RPMI8226 (cell line): ENCODE data around the gene TMEM26.
"Not testable (repeated sequence)": the region's sequence is repeated elsewhere in the genome, so short reads cannot be mapped to it uniquely, and the experiment has no call there.

Experiments
- DNase-seq: peaks from one replicate; pipeline ENCODE4 v3.0.0-alpha.2; 2015

TMEM26 gene

GRCh38 chr10:61398366-61399129 lies 54.6 kb downstream of the TMEM26 start:
- DNase-seq = no peak

DNA sequence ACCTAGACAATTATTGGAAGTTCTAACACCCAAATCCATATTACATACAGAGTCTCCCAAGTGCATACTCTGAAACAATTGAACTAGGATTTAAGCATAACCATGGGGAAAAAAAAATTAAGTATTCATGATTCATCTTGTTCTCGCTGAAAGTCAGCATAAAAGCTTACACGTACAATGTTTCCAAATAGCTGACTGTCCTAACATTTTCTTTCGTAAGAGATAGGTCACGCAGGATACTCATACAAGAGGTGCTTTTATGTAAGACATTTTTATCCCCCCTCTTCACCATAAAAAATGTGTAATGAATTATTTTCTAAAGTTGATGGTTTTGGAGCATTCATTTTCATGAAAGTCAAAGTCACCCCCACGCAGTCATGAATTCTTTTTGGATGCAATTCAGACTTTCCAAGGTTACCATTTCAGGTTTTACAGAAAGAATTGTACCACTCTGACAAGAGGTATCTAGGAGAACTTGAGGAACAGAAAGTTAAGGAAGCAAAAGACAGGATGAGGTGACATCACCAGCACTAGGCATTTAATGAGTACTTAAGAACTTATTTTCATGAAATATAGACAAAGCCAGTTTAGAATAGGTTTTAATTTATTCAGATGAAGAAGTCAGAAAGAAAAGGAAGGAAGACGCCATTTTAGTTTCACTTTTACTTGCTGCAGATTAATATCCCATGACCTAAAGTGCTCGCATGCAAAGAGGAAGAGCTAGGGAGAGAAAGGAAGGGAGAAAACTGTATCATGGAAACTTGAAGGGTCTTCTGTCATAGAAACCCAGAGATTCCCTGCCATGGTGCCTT lies 55.8 kb downstream of the TMEM26 start:
- DNase-seq = no peak

DNA sequence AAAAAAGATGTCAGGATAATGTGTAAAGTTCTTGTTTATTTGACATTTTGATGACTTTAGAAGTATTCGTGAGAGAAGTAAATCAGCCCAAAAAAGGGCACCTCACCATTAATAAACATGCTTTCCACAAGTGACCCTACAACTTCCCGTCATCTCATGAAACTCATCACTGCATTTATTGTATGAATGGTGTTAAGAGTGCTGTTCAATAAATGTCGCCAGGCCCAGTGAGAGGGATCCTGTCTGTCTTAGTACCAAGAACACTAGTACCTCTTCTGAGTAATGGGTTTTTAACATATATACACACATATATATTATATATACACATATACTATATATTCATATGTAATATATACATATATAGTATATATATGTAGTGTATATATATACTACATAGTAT lies 61.9 kb downstream of the TMEM26 start:
- no peak for DNase-seq

GRCh38 chr10:61390851-61391250 lies 62.3 kb downstream of the TMEM26 start:
- peak; percentile 26 for DNase-seq

DNA sequence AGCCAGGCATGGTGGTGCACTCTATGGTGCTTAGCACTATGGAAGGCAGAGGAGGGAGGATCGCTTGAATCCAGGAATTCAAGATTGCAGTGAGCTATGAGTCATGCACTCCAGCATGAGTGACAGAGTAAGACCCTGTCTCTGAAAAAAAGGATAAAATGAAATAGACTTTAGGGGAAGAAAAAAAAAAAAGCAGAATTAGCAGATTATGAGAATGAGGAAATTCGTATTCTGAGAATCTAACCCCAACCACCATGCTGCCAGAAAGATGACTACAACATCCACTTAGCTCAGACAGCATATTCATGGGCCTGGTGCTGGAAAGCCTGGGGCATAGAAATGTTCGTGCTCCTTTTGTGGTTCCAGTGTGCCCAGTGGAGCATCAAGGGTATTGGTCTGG lies 63.3 kb downstream of the TMEM26 start:
- no peak for DNase-seq

DNA sequence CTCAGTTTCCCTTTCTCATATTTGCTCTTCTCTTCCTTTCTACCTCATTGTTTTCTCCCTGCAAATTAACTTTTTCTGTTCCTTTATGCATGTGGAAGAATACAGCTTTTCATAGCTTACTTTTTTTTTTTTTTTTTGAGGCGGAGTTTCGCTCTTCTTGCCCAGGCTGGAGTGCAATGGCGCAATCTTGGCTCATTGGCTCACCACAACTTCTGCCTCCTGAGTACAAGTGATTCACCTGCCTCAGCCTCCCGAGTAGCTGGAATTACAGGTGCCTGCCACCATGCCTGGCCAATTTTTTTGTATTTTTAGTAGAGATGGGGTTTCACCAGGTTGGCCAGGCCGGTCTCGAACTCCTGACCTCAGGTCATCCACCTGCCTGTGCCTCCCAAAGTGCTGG lies 64.2 kb downstream of the TMEM26 start:
- DNase-seq = not testable (repeated sequence)

DNA sequence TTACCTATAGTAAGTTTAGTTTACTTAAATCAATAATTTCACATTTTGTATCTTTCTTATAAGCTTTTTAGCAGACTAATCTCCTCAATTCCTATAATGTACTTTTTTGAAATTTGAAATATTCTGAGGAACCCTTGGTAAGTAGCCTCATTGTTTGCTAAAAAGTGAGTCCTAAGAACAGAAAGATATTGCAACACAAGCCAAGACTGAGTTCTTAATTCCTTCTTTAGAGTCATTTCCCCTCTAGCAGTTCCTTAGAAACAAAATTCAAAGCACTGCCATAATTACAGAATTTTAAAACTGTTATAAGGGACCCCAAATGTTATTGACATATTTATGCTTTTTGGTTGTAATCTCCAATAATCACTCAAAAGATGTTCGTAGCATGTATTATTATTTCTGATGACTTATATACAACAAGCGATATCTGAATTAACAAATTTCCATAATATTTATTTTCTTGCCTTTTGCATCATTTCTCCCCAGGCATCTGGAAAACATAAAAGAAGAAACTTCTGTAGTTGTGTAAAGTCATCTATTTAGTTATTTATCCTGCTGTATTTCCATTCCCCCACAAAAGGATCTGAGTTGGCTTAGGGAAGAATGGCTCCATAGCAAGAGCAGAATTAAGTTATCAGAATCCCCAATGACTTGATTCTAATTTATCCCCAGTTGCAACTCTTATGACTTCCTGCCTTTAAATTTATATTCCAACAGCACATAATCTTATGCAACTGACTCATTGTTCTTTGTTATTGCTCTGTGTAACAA lies 67.8 kb downstream of the TMEM26 start:
- DNase-seq = no peak

DNA sequence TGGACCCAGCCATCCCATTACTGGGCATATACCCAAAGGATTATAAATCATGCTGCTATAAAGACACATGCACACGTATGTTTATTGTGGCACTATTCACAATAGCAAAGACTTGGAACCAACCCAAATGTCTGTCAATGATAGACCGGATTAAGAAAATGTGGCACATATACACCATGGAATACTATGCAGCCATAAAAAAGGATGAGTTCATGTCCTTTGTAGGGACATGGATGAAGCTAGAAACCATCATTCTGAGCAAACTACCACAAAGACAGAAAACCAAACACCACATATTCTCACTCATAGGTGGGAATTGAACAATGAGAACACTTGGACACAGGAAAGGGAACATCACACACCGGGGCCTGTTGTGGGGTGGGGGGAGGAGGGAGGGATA lies 72.0 kb downstream of the TMEM26 start:
- DNase-seq = not testable (repeated sequence)

GRCh38 chr10:61378865-61379264 lies 74.3 kb downstream of the TMEM26 start:
- DNase-seq = no peak

DNA sequence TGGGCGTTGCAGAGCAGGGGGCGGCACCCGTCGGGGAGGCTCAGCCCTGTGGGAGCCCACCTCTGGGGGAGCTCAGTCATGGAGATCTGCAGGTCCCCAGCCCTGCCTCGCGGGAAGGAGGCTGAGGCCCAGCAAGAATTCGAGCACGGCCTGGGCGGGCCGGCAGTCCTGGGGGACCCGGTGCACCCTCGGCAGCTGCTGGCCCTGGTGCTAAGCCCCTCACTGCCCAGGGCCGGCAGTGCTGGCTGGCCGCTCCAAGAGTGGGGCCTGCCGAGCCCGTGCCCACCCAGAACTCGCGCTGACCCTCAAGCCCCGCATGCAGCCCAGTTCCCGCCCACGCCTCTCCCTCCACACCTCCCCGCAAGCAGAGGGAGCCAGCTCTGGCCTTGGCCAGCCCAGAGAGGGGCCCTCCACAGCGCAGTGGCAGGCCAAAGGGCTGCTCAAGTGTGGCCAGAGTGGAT lies 76.2 kb downstream of the TMEM26 start:
- no peak for DNase-seq

- no peak for DNase-seq
Measured at GRCh38 chr10:61376377-61376776, 76.8 kb downstream of the TMEM26 start.

DNA sequence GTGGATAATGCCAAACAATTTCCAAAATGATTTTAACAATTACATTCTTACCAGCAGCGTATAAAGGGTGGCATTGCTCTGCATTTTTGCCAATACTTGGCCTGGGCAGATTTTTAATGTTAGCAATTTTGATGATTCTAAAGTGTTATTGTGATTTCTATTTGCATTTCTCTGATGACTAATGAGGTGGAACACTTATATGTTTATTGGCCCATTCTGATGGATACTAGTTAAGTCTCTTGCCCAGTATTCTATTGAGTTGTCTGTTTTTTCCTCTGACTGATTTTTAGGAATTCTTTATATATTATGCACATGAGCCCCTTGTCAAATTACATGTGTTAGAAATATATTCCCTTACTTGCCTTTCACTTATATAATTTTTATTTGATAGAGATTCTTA lies 86.8 kb downstream of the TMEM26 start:
- DNase-seq = no peak

GRCh38 chr10:61364619-61365018 lies 88.6 kb downstream of the TMEM26 start:
- no peak for DNase-seq

DNA sequence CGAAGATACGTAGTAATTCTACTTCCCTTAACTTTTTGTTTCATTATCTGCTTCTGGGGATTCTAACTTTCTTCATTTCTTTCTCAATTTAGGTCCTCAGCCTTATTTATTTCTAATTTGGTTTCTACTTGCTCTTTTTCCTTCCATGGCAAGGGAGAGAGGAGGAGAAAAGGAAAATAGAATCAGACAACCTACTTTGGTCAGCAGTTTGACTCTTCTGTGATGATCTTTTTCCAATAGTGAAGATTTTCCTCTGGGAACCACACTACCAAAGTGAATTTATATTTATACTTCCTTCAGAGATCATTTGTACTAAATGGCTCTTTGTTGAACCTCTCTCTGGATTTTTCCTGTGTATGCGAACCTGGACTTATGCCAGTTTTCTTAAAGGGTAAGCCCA lies 90.2 kb downstream of the TMEM26 start:
- DNase-seq = no peak

DNA sequence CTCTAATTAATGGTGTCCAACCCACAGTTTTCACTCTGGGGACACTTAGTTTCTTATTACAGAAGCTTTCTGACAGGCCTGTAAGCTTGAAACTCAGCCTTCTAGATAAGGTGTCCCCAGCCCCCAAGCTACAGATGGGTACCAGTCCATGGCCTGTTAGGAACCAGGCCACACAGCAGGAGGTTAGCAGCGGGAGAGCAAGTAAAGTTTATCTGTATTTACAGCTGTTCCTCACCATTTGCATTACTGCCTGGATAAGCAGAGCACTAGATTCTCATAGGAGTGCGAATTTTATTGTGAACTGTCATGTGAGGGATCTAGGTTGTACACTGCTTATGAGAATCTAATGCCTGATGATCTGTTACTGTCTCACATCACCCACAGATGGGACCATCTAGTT lies 93.7 kb downstream of the TMEM26 start:
- no peak for DNase-seq

GRCh38 chr10:61357687-61358086 lies 95.5 kb downstream of the TMEM26 start:
- no peak for DNase-seq
